ENCODE data around the gene KREMEN2. TPM values are rescaled to one million over a fixed set of nuclear protein-coding genes. Genes with fewer than 3 reads are reported as not detected.

KREMEN2 gene
- total RNA-seq, 1 donor, result not detected

- H2AFZ ChIP-seq (ENCODE audit: low read length), result no peak overlapping the region
- no peak overlapping the region for H3K27ac ChIP-seq (ENCODE audit: low read depth, low read length)
- H3K79me2 ChIP-seq (ENCODE audit: insufficient read depth, low read length), result no peaks in the 10 kb centered on the region
- H3K4me1 ChIP-seq (ENCODE audit: insufficient read depth, low read length), result peaks cover 2% of the 10 kb centered on the region
- TF ChIP-seq CTCF (IDR thresholded peaks at IDR 0.05; ENCODE audit: extremely low read depth, low read depth, low read length), result no peak
- H3K27me3 ChIP-seq (ENCODE audit: insufficient read depth, low read length), result peaks cover 58% of the 10 kb centered on the region
- H3K4me2 ChIP-seq (ENCODE audit: insufficient read depth, low read length), result no peak overlapping the region
- peak; percentile 94 for DNase-seq (ENCODE audit: insufficient read length, low spot score, missing footprints)
- H4K20me1 ChIP-seq (ENCODE audit: insufficient read depth, low read length), result peaks cover 4% of the 10 kb centered on the region
- H3K36me3 ChIP-seq (ENCODE audit: insufficient read depth, low read length), result no peaks in the 10 kb centered on the region
- no peaks in the 10 kb centered on the region for H3K9me3 ChIP-seq (ENCODE audit: low read depth, low read length)
- no peak overlapping the region for H3K4me3 ChIP-seq (ENCODE audit: insufficient read depth, low read length)
Measured at GRCh38 chr16:2964475-2965336, 631 bp downstream of the KREMEN2 start.

- Histone ChIP-seq H3K4me3 (ENCODE audit: insufficient read depth, low read length) (no peak overlapping the region), H3K9me3 (ENCODE audit: low read depth, low read length) (no peaks in the 10 kb centered on the region), H3K27me3 (ENCODE audit: insufficient read depth, low read length) (peaks cover 58% of the 10 kb centered on the region), H3K4me2 (ENCODE audit: insufficient read depth, low read length) (no peak overlapping the region), H2AFZ (ENCODE audit: low read length) (no peak overlapping the region), H4K20me1 (ENCODE audit: insufficient read depth, low read length) (peaks cover 12% of the 10 kb centered on the region), H3K79me2 (ENCODE audit: insufficient read depth, low read length) (peaks cover 2% of the 10 kb centered on the region), H3K36me3 (ENCODE audit: insufficient read depth, low read length) (no peaks in the 10 kb centered on the region), H3K4me1 (ENCODE audit: insufficient read depth, low read length) (peaks cover 4% of the 10 kb centered on the region), H3K27ac (ENCODE audit: low read depth, low read length) (no peak overlapping the region)
- DNase-seq (ENCODE audit: insufficient read length, low spot score, missing footprints), result peak; percentile 87
- TF ChIP-seq CTCF (IDR thresholded peaks at IDR 0.05; ENCODE audit: extremely low read depth, low read depth, low read length), result no peak
Measured at GRCh38 chr16:2966043-2966807, 2.1 kb downstream of the KREMEN2 start.

GRCh38 chr16:2966808-2967191, 2.7 kb downstream of the KREMEN2 start:
- H3K4me1 ChIP-seq (ENCODE audit: insufficient read depth, low read length), result peaks cover 4% of the 10 kb centered on the region
- H2AFZ ChIP-seq (ENCODE audit: low read length), result no peak overlapping the region
- DNase-seq (ENCODE audit: insufficient read length, low spot score, missing footprints), result peak; percentile 87
- no peak for TF ChIP-seq CTCF (IDR thresholded peaks at IDR 0.05; ENCODE audit: extremely low read depth, low read depth, low read length)
- H4K20me1 ChIP-seq (ENCODE audit: insufficient read depth, low read length), result peaks cover 11% of the 10 kb centered on the region
- no peaks in the 10 kb centered on the region for H3K9me3 ChIP-seq (ENCODE audit: low read depth, low read length)
- H3K36me3 ChIP-seq (ENCODE audit: insufficient read depth, low read length), result no peaks in the 10 kb centered on the region
- H3K27me3 ChIP-seq (ENCODE audit: insufficient read depth, low read length), result peaks cover 57% of the 10 kb centered on the region
- H3K79me2 ChIP-seq (ENCODE audit: insufficient read depth, low read length), result peaks cover 2% of the 10 kb centered on the region
- no peak overlapping the region for H3K4me3 ChIP-seq (ENCODE audit: insufficient read depth, low read length)
- no peak overlapping the region for H3K4me2 ChIP-seq (ENCODE audit: insufficient read depth, low read length)
- H3K27ac ChIP-seq (ENCODE audit: low read depth, low read length), result no peak overlapping the region

- Histone ChIP-seq H3K27ac (ENCODE audit: low read depth, low read length) (no peak overlapping the region), H3K36me3 (ENCODE audit: insufficient read depth, low read length) (no peaks in the 10 kb centered on the region), H3K4me1 (ENCODE audit: insufficient read depth, low read length) (peaks cover 4% of the 10 kb centered on the region), H3K79me2 (ENCODE audit: insufficient read depth, low read length) (peaks cover 2% of the 10 kb centered on the region), H3K9me3 (ENCODE audit: low read depth, low read length) (no peaks in the 10 kb centered on the region), H4K20me1 (ENCODE audit: insufficient read depth, low read length) (peaks cover 12% of the 10 kb centered on the region), H2AFZ (ENCODE audit: low read length) (no peak overlapping the region), H3K27me3 (ENCODE audit: insufficient read depth, low read length) (peaks cover 53% of the 10 kb centered on the region), H3K4me2 (ENCODE audit: insufficient read depth, low read length) (no peak overlapping the region), H3K4me3 (ENCODE audit: insufficient read depth, low read length) (no peak overlapping the region)
- peak; percentile 58 for DNase-seq (ENCODE audit: insufficient read length, low spot score, missing footprints)
- no peak for TF ChIP-seq CTCF (IDR thresholded peaks at IDR 0.05; ENCODE audit: extremely low read depth, low read depth, low read length)
Measured at GRCh38 chr16:2967211-2967631, 3.1 kb downstream of the KREMEN2 start.
